ENCODE measurements around the gene LRRN2.

The LRRN2 gene

GRCh38 chr1:204624631-204625216 is 60.8 kb downstream of the LRRN2 start:
- FAIRE-seq: no peak

- no peak for FAIRE-seq
These were observed 61.6 kb downstream of the LRRN2 start for GRCh38 chr1:204623894-204624361.

GRCh38 chr1:204623365-204623893 is 62.1 kb downstream of the LRRN2 start:
- FAIRE-seq: no peak

GRCh38 chr1:204621996-204622395 is 63.5 kb downstream of the LRRN2 start:
- no peak for FAIRE-seq

- no peak for FAIRE-seq
These were observed 64.1 kb downstream of the LRRN2 start for GRCh38 chr1:204621396-204621795.

GRCh38 chr1:204619721-204620120 is 65.8 kb downstream of the LRRN2 start:
- FAIRE-seq: no peak

GRCh38 chr1:204618148-204618760 is 67.3 kb downstream of the LRRN2 start:
- FAIRE-seq: no peak

GRCh38 chr1:204617256-204618147 is 68.0 kb downstream of the LRRN2 start:
- no peak for FAIRE-seq

- no peak for FAIRE-seq
These were observed 68.9 kb downstream of the LRRN2 start for GRCh38 chr1:204616641-204617040.

- no peak for FAIRE-seq
These were observed 69.7 kb downstream of the LRRN2 start for GRCh38 chr1:204615881-204616280.

- no peak for FAIRE-seq
These were observed 71.9 kb downstream of the LRRN2 start for GRCh38 chr1:204613636-204614035.

GRCh38 chr1:204612326-204612725 is 73.2 kb downstream of the LRRN2 start:
- FAIRE-seq: no peak

- no peak for FAIRE-seq
These were observed 74.5 kb downstream of the LRRN2 start for GRCh38 chr1:204611036-204611435.

- no peak for FAIRE-seq
These were observed 77.6 kb downstream of the LRRN2 start for GRCh38 chr1:204607910-204608309.

GRCh38 chr1:204605791-204606190 is 79.7 kb downstream of the LRRN2 start:
- FAIRE-seq: no peak

- no peak for FAIRE-seq
These were observed 82.5 kb downstream of the LRRN2 start for GRCh38 chr1:204602871-204603542.

GRCh38 chr1:204602111-204602579 is 83.4 kb downstream of the LRRN2 start:
- no peak for FAIRE-seq

GRCh38 chr1:204600968-204601367 is 84.6 kb downstream of the LRRN2 start:
- no peak for FAIRE-seq

GRCh38 chr1:204600203-204600602 is 85.3 kb downstream of the LRRN2 start:
- FAIRE-seq: no peak

- FAIRE-seq: no peak
These were observed 85.9 kb downstream of the LRRN2 start for GRCh38 chr1:204599596-204599995.

- no peak for FAIRE-seq
These were observed 86.4 kb downstream of the LRRN2 start for GRCh38 chr1:204599098-204599497.

- FAIRE-seq: no peak
These were observed 87.1 kb downstream of the LRRN2 start for GRCh38 chr1:204598319-204598969.

Measured in TTC549 (cell line).